Activated naive CD8-positive, alpha-beta T cell treated with anti-CD3 and anti-CD28 coated beads, Interleukin-2, amount 50 U/mL, for 16 hours (primary cell): Measurements from ENCODE around the gene GRIA1.

Experiments used
- DNase-seq: peaks from one replicate; pipeline ENCODE4 v3.0.0-alpha.2; 2020; ENCODE audit warnings: low read depth, low spot score

The GRIA1 gene

GRCh38 chr5:153659039-153659736 lies 168.7 kb downstream of the GRIA1 start:
- DNase-seq, result no peak

DNA sequence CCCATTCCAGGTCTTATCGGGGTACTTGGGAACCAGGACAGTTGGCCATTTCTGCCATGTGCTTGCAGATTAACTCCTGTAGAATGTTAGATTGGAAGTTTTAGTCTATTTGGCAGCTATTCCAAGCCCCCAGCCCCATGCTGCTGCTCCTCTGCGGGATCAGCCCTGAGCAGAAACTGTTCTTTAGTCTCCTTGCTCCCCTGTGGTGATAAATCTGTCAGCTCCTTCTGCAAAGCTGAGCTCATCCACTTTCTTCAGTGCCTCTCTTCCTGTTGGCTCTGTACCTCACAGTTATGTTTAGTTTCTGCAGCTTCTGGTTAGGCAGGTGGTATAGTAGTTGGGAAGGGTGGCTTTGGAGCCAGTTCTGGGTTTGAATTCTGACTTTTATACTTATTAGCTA lies 170.4 kb downstream of the GRIA1 start:
- no peak for DNase-seq

DNA sequence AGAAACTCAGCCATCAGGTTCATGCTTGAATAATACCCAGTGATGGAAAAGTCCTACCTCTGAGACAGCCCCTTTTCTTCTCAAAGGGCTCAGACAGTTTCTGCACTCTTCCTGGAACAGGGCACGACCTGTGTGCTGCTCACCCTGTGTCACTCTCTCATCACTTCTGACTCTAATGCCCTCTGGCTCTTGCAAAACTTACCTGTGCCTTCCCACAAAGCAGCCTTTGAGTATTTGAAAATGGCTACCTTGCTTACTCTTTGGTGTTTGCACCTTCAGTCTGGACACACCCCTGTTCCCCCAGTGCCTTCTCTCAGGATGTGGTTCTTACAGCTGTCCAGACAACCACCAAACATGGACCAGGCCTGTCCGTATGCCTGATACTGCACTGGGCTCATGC lies 171.4 kb downstream of the GRIA1 start:
- no peak for DNase-seq

DNA sequence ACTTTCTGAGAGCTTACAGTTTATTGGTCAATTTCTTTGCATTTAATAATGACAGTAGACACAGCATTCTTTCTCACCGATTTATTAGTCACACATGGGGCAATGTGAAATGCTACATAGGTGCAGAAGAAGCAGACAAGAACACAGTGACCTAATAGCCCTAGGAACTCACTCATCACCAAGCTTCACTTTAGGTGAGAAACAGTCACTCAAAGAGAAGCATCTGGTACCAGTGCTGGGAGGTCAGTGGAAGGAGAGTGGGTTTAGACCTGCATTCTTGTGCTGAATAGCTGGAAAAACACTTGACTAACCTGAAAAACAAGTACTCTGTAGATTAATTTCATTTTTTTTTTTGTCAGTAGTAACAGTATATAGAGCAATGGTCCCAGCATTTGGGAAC lies 179.6 kb downstream of the GRIA1 start:
- DNase-seq, result no peak

DNA sequence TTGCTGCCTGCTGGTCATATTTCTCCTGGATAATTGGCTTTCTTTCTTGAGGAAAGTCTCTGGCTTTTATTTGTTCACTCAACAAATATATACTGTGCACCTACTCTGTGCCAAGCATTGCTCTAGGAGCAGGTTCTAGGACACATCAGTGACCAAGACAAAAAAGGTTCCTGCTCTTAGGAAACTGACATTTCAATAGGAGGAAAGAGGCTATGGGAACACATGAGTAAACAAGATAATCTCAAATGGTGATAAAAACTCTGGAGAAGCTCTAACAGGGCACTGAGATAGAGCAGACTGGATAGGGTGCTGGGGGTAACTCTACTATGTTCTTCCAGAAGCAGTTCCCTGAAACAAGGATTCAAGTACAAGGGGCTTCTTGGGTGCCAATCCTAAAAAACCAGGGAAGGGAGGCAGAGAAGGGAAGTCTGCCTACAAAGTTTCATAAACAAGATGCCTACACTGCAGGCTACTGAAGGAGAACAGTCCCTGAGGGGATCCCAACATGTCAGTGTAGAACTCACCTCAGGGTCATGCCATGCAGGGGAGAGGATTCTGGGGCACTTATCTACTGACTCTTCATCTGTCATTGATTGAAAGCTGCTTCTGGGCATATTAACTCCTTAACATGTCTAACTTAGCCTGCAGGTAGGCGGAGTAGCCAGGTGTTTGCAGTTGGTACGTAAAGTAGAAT lies 181.3 kb downstream of the GRIA1 start:
- DNase-seq, result no peak

GRCh38 chr5:153672347-153673090 lies 182.0 kb downstream of the GRIA1 start:
- no peak for DNase-seq

- DNase-seq, result no peak
Measured at GRCh38 chr5:153674356-153674755, 183.9 kb downstream of the GRIA1 start.

GRCh38 chr5:153676406-153676805 lies 185.9 kb downstream of the GRIA1 start:
- DNase-seq, result no peak

- DNase-seq, result no peak
Measured at GRCh38 chr5:153676821-153677220, 186.4 kb downstream of the GRIA1 start.

DNA sequence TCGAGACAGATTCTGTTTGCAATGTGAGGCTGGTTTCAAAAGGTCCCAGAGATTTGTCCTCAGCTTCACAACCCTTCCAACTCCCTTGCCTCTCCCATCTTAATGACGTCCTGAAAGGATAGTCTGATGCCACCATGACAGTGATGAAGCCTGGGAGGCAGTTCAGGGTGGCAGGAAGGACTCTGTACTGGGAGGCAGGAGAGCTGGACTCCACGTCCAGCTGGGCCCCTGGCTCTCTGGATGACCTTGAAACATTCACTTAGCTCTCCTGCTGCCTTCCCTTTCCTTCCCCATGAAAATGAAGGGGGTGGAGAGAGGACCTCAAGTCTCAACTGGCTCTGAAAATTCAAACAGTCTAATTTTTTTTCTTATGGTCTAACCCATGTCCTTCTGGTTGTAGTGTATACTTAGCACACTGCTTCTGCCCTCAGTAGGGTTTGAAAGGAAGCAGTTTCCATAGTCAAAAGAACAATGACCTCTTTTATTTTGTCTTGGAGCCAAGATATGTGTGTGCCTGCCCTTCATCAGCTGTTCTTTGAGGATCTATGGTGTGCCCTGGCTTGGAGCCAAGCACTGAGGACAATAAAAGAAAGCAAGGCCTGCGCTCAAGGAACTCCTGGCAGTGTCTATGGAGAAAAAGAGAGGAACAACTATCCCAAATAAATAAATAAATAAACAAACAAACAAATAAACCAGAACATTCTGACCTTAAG lies 188.3 kb downstream of the GRIA1 start:
- DNase-seq, result no peak

DNA sequence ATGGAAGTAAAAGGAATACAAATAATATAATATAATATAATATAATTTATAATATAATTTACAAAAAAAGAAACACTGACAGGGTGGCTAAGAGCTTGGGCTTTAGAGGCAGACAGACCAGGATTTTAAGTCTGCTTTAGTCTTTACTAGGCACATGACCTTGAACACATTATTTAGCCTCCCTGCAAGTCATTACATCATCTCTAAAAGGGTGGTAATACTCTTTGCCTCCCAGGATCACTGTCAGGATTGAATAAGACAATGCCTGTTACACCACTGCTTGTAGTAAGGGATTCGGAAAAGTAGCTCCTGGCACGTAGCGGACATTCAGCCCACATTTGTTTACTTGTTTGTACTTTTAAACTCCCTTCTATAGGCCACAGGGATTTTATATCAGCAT lies 199.8 kb downstream of the GRIA1 start:
- no peak for DNase-seq

- DNase-seq, result no peak
Measured at GRCh38 chr5:153696256-153696655, 205.8 kb downstream of the GRIA1 start.

GRCh38 chr5:153699035-153699434 lies 208.6 kb downstream of the GRIA1 start:
- no peak for DNase-seq

DNA sequence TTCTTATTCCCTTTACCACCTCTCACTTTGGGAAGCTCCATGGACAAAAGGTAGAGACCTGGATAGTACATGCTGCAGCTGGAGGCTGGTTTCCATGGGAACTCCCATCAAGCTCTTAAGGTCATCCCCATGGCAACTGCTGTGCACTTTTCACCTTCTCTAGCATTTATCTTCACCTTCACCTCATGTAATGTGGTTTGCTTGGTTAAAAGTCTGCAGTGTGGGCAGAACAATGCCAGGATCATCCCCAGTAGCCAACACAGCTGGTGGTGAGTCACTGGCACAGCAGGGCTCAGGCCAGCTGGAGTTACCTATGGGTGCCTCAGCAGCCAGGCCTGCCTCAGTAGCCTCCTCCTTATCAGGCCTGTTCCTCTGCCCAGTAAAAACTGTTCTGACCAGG lies 210.5 kb downstream of the GRIA1 start:
- DNase-seq, result no peak

- DNase-seq, result no peak
Measured at GRCh38 chr5:153702265-153702664, 211.8 kb downstream of the GRIA1 start.

GRCh38 chr5:153704110-153704509 lies 213.6 kb downstream of the GRIA1 start:
- DNase-seq, result no peak

DNA sequence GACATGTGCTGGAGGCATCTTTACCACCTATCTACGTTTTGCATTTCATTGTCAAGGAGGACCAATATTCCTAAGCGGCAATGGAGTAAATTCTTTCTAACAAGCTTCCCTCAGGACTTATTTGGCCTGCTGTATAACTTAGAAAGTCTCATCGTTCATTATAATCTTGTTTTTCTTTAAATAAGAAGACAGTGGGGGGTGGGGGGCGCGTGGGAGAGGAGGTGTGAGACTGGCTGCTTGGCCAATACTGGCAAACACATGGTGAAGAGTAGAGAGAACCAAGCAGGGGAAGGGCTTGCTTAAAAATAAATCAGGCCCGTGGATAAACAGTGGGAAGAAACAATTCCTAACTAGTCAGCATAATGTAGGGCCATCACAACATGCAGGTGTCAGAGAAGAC lies 217.2 kb downstream of the GRIA1 start:
- DNase-seq, result no peak

GRCh38 chr5:153711755-153712154 lies 221.3 kb downstream of the GRIA1 start:
- DNase-seq, result no peak

DNA sequence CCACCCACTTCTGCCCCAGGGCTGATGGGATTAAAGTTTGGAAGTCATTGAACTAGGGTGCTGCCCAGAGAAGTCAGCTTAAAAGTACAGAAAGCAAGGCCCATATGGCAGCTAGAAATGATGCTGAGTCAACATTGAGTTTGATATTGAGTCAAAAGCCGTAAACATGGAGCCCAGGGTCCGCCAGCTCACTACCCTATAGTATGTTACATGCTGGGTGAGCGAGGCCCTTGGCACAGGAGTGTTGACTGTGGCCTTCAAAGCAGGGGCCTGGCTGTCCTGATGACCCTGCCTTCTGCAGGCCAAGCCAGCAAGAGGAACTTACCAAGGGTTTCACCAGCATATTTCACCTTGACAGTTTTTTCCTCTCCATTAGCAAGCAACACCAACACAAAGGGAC lies 222.5 kb downstream of the GRIA1 start:
- no peak for DNase-seq

- DNase-seq, result no peak
Measured at GRCh38 chr5:153713943-153714342, 223.5 kb downstream of the GRIA1 start.

GRCh38 chr5:153714798-153715197 lies 224.3 kb downstream of the GRIA1 start:
- no peak for DNase-seq

DNA sequence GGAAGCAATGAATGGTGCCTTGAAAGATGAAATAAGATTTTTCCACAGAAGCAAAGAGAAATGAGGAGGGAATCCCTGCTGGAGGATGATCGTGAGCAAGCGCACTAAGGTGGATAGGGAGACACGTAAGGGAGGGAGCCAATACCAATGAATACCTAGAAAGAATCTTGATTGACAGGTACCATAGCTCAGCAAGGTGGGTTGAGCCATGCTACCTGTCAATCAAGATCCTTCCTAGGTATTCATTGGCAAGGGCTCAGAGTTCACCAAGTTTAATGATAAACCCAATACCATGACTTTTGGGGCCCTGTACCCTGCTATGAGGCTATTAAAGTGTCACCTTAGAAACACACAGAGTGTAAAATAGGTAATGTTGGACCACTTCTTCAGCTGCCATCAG lies 226.8 kb downstream of the GRIA1 start:
- DNase-seq, result no peak
